HFF-Myc (cell line): Measurements from ENCODE around the gene CACNA2D4.

Source experiments
- DNase-seq: peaks from one replicate; pipeline ENCODE4 v3.0.0-alpha.2; 2011; ENCODE audit warnings: low read depth; ENCODE audit errors: extremely low read depth
- H3K4me3 ChIP-seq: replicated peaks from 2 replicates; pipeline ENCODE4 v1.5.1; 2011; ENCODE audit warnings: low read depth, mild to moderate bottlenecking, control low read depth, low read length
- TF ChIP-seq, protein P1 (sequence below): IDR thresholded peaks from 2 replicates; pipeline ENCODE4 v1.5.1; 2012; ENCODE audit warnings: mild to moderate bottlenecking, low read depth, low read length, control low read depth; ENCODE audit errors: missing control alignments

CACNA2D4 gene

DNA sequence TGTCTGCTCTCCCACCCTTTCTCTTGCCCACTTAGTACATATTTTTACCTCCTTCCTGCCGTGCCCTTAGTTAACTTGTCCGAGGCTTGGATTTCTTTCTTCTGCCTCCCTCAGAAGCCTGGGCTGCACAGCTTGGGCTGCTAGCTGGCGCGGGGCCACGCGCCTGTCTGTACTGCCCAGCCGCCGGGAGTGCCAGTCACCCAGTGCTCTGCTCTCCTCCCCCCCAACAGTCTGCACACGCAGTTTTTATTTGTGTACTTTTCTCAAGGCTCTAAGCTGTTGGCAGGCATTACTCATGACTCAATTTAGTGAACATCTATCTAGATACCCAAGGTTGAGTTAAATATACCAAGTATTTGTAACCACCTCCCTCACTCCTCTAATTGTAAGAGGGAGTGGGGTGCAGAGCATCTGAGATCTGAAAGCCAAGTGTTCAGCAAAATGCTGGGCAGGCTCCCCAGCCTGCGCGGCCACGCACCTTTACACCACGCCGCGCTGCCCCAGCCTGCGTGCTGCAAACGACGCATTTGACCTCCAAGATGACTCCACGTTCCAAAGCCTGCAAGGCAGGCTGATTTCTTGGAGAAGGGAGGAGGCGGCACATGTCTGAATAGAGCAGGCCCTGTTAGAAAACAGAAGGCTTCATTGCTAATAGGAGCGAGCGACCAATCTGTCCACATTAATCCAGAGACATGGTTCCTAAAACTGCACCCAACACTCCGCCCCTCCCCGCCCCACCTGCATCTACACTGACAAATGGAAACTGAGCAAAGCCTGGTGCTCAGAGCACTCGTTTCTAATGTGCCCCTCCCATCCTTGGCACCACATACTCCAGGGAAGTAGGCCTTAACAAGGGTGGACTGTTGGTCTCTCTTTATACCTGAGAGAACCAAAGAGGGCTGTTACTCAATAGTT, 18.2 kb upstream of the CACNA2D4 start:
- H3K4me3 ChIP-seq = no peak overlapping the region
- no peak for DNase-seq
- TF ChIP-seq, protein P1, sequence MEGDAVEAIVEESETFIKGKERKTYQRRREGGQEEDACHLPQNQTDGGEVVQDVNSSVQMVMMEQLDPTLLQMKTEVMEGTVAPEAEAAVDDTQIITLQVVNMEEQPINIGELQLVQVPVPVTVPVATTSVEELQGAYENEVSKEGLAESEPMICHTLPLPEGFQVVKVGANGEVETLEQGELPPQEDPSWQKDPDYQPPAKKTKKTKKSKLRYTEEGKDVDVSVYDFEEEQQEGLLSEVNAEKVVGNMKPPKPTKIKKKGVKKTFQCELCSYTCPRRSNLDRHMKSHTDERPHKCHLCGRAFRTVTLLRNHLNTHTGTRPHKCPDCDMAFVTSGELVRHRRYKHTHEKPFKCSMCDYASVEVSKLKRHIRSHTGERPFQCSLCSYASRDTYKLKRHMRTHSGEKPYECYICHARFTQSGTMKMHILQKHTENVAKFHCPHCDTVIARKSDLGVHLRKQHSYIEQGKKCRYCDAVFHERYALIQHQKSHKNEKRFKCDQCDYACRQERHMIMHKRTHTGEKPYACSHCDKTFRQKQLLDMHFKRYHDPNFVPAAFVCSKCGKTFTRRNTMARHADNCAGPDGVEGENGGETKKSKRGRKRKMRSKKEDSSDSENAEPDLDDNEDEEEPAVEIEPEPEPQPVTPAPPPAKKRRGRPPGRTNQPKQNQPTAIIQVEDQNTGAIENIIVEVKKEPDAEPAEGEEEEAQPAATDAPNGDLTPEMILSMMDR = no peak

DNA sequence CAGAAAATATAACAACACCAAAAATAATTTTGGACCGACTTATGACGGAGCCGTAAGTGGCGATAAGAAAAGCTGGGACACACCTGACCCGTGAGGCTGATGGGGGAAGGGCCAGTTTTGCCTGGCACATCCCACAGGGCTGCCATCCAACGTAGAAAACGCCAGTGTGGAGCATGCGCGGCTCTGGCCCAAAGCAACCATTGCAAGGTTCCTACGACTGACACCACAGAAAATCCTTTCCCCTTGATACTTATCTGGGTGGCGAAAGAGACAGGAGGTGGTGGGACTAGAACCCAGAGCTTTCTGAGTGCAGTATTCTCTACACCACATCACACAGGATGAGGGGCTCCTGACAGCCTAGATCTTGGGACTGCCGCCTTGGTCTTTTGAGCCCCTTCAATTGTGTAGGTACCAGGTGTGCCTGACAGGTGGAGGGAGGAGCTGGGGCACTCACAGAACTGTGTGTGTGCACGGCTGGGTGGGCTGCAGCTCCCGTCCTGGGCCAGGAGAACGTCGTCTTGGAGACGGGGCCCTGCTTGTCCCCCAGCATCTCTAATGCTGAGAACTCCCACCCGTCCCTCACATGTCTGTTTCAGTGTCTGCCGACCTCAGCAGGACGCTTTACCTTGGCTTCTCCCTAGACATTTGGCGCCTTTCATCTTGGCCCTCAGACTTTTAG, 17.4 kb upstream of the CACNA2D4 start:
- H3K4me3 ChIP-seq = no peak overlapping the region
- TF ChIP-seq, protein P1 = no peak
- no peak for DNase-seq

DNA sequence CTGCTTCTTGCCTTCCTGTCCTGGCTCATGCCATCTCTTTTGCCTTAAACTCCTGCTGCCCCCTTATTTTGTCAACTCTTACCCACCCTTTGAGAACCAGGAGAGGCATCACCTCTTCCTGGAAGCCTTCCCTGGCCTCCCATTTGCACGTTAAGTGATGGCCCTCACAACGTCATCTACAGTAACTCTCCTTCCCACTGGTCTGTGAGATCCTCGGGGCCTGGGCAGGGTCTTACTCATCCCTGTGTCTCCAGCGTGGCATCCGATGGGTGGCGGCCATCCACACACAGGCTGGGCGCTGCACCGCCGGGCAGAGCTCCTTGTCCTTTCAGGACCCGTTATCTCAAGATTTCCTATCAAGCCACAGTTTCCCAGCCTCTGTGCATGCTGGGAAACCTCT, 16.8 kb upstream of the CACNA2D4 start:
- no peak for DNase-seq
- TF ChIP-seq, protein P1 = no peak
- H3K4me3 ChIP-seq = no peak overlapping the region

DNA sequence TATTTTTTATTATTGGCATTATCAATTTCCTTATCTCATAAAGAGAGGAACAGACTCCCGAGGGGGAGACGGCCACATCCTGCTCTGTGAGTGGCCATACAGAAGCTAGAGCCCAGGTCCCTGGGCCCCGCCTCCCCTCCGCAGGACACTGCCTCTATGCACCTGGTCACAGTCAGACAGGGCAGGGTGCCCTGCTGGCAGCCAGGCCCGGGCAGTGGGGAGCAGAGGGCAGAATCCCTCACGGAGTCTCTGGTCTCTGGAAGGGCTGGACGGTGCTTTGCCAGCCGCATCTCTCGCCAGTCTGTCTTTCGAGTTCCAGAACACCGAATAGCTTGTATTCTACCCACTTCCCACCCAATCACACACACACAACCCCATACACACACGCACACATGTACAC, 16.4 kb upstream of the CACNA2D4 start:
- TF ChIP-seq, protein P1 = no peak
- H3K4me3 ChIP-seq = no peak overlapping the region
- DNase-seq = no peak

DNA sequence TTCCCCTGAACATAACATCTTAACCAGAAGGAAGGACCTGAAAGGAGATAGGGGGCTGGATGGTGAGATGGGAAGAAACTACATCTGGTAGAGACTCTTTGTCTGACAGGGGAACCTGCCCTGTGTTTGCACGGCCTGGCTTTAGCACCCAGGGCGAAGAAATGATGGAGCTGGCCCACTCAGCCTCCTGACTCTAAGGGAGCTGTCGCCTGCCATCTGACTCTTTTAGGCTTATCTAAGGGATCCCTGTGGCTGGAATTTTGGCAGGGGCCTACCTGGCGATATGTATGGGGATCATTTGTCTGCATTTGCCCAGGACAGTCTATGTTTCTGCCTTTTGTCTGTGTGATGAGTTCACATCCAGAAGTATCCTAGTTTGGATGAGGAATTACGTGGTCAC, 15.6 kb upstream of the CACNA2D4 start:
- no peak for DNase-seq
- TF ChIP-seq, protein P1 = no peak

DNA sequence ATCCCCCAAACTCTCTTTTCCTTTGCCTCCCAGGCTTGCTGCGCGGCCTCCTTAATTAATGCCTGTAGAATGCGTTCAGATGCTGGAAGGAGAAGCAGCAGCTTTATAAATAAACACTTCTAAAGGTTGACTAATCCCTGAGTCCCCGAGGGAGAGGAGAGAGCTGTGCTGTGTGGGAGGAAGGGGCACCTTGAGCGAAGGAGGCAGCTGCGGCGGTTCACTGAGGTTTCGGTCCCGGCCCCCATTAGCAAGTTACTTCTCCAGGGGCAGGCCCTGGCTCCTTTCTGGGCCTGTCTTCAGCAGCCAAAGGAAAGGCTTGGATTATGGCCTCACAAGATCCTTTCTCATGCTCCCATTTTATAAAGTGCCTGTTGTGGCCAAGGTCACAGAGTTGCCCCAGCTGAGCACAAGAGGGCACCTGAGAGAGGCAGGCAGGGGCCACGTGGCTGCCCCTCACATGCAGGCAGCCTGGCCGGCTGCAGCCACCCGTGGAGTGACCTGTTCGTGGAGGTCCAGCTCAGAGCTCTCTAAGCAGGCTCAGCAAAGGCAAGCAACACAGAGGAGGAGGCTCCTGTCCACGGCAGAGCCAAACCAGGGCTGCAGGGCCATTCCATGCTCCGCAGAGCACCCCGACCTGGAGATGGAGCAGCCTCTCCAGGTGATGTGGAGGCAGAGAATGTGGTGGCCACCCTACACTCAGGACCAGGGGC, 15.0 kb upstream of the CACNA2D4 start:
- TF ChIP-seq, protein P1 = no peak
- no peak overlapping the region for H3K4me3 ChIP-seq
- DNase-seq = no peak

More for the DNA sequence above, 15.6 kb upstream of the CACNA2D4 start:
- no peak overlapping the region for H3K4me3 ChIP-seq
